ENCODE measurements around the gene BTRC. TPM values are rescaled to one million over a fixed set of nuclear protein-coding genes. Genes with fewer than 3 reads are reported as not detected.

The BTRC gene
- total and polyA plus RNA-seq, 8 donors = 3.5 to 14.5 (median 4.7) TPM

- TF ChIP-seq EP300 (IDR thresholded peaks at IDR 0.05) = no peak
- no peak for TF ChIP-seq POLR2A (IDR thresholded peaks at IDR 0.05)
- no peak for TF ChIP-seq POLR2AphosphoS5 (IDR thresholded peaks at IDR 0.05)
- TF ChIP-seq CTCF (IDR thresholded peaks at IDR 0.05) = no peak
- Histone ChIP-seq H3K4me1 (peaks cover 0 to 21% (median 10%) of the 10 kb centered on the region in 4 donors), H3K27ac (no peak overlapping the region), H3K4me3 (no peak overlapping the region), H3K9me3 (no peaks in the 10 kb centered on the region), H3K27me3 (no peaks in the 10 kb centered on the region), H3K36me3 (no peaks in the 10 kb centered on the region)
- 81 to 91% (median 88%) methylated on average over 1 of the region's 1 CpG for WGBS, 5 donors
- intact Hi-C loops (cut with DNase I; ENCODE audit: low total_unique reads) = no loop called here
- DNase-seq = no peak
Observed at GRCh38 chr10:101452176-101452575, 98.2 kb downstream of the BTRC start.

DNA sequence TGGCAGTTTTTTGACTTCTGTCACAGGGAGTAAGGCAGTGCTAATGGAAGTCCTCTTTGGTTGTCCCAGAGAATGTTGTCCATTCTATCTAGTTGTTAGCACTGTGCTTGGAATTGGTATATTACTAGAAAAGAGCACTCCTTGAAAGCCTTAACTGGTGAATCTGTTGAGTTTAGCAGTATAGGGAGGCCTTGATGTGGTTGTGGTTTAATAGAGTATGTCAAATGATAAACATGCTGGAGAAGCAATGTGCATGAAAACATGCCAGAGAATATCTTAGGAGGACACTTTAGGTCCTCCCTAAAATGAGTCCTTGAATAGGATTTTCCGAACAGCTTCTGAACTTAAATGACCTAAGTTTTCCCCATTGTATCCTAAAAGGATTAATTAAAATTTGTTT is 98.6 kb downstream of the BTRC start:
- Histone ChIP-seq H3K36me3 (no peaks in the 10 kb centered on the region), H3K27me3 (no peaks in the 10 kb centered on the region), H3K4me3 (no peak overlapping the region), H3K27ac (no peak overlapping the region), H3K9me3 (no peaks in the 10 kb centered on the region), H3K4me1 (peaks cover 0 to 21% (median 9%) of the 10 kb centered on the region in 4 donors)
- 80 to 97% (median 89%) methylated on average over 1 of the region's 1 CpG for WGBS, 5 donors
- TF ChIP-seq POLR2AphosphoS5 (IDR thresholded peaks at IDR 0.05) = no peak
- no peak for TF ChIP-seq EP300 (IDR thresholded peaks at IDR 0.05)
- no peak for TF ChIP-seq CTCF (IDR thresholded peaks at IDR 0.05)
- no peak for TF ChIP-seq POLR2A (IDR thresholded peaks at IDR 0.05)
- DNase-seq = no peak
- intact Hi-C loops (cut with DNase I; ENCODE audit: low total_unique reads) = no loop called here

GRCh38 chr10:101453318-101453717 is 99.4 kb downstream of the BTRC start:
- Histone ChIP-seq H3K4me3 (no peak overlapping the region), H3K9me3 (no peaks in the 10 kb centered on the region), H3K4me1 (peaks cover 0 to 21% (median 9%) of the 10 kb centered on the region in 4 donors), H3K36me3 (no peaks in the 10 kb centered on the region), H3K27me3 (no peaks in the 10 kb centered on the region), H3K27ac (no peak overlapping the region)
- 79 to 93% (median 89%) methylated on average over 1 of the region's 1 CpG for whole genome bisulfite sequencing, 5 donors
- TF ChIP-seq EP300 (IDR thresholded peaks at IDR 0.05) = no peak
- no peak for TF ChIP-seq POLR2A (IDR thresholded peaks at IDR 0.05)
- no peak for TF ChIP-seq CTCF (IDR thresholded peaks at IDR 0.05)
- no peak for DNase-seq
- intact Hi-C loops (cut with DNase I; ENCODE audit: low total_unique reads) = no loop called here

DNA sequence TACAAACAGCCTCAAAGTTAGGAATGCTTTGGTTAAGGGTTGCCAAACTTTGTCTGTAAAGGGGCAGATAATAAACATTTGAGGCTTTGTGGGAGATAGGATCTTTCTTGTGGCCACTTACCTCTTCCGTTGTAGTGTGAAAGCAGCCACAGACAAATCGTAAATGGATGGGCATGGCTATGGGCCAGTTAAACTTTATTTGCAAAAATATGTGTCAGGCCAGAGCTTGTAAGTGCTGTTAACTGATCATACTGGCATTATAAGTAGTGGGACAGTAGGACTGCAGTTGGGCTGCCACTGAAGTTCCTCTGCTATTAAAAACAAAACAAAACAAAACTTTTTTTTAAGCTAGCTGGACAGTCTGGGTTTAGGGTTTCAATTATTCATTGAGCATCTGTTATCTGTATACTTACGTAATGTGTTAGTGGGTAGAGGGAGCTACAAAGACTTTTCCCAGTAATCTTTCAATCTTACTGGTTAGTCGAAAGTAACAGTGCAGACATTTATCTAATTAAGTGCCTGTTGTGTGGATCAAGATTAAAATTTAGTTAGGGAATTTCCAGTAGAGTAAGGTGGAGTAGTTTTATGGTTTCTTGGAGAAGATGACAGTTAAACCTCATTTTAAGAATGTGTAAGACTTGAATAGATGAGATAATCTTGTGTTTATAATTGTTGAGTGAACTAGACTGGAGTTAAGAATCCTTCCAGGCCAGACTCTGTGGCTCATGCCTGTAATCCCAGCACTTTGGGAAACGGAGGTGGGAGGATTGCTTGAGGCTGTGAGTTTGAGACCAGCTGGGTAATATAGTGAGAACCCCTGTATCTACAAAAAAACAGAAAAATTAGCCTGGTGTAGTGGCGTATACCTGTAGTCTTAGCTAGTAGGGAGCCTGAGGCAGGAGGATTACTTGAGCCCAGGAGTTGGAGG is 100.1 kb downstream of the BTRC start:
- TF ChIP-seq POLR2A (IDR thresholded peaks at IDR 0.05) = no peak
- no peak for TF ChIP-seq POLR2AphosphoS5 (IDR thresholded peaks at IDR 0.05)
- TF ChIP-seq CTCF (IDR thresholded peaks at IDR 0.05) = no peak
- TF ChIP-seq EP300 (IDR thresholded peaks at IDR 0.05) = no peak
- no peaks in the 10 kb centered on the region for H3K9me3 ChIP-seq
- H3K27me3 ChIP-seq = no peaks in the 10 kb centered on the region
- H3K36me3 ChIP-seq = no peaks in the 10 kb centered on the region
- intact Hi-C loops (cut with DNase I; ENCODE audit: low total_unique reads) = no loop called here
- no peak overlapping the region for H3K27ac ChIP-seq
- WGBS, 5 donors = 64 to 70% (median 68%) methylated on average over 6 of the region's 6 CpGs
- peaks cover 0 to 21% (median 9%) of the 10 kb centered on the region in 4 donors for H3K4me1 ChIP-seq
- DNase-seq = no peak
- H3K4me3 ChIP-seq = no peak overlapping the region

Data from stomach (tissue), 9 donors.